ENCODE measurements around the gene ADRA2C.

ADRA2C gene

DNA sequence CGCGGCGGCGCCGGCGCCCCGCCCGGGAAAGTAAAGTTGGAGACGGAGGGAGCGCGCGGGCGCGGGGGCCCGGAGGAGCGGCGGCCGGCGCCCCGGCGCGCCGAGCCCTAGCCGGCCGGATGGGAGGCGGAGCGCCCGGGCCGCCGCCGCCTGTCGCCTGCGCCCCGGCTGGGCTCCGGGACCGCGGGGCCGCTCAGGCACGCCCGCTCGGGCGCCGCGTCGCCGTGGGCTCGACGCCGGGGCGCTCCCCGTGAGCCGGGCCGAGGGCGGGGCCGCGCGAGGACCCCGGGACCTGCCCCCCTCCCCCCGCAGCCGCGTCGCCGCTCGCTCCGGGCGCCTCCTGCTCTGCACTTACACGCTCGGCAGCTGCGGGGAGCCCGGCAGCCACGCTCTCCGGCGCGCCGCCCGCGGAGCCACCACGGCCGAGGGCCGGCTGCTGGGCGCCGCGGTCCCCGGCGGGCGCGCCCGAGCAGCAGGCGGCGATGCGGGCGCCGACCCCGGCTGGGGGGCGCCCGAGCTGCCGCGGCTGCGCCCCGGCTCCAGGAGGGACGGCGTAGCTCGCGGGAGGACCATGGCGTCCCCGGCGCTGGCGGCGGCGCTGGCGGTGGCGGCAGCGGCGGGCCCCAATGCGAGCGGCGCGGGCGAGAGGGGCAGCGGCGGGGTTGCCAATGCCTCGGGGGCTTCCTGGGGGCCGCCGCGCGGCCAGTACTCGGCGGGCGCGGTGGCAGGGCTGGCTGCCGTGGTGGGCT is at the start of gene ADRA2C:
ADRA2C (plus strand) TSS at position 350 of the 749 bp plus-strand sequence; CDS start at position 572, 222 bp downstream.
- no peak for DNase-seq

DNA sequence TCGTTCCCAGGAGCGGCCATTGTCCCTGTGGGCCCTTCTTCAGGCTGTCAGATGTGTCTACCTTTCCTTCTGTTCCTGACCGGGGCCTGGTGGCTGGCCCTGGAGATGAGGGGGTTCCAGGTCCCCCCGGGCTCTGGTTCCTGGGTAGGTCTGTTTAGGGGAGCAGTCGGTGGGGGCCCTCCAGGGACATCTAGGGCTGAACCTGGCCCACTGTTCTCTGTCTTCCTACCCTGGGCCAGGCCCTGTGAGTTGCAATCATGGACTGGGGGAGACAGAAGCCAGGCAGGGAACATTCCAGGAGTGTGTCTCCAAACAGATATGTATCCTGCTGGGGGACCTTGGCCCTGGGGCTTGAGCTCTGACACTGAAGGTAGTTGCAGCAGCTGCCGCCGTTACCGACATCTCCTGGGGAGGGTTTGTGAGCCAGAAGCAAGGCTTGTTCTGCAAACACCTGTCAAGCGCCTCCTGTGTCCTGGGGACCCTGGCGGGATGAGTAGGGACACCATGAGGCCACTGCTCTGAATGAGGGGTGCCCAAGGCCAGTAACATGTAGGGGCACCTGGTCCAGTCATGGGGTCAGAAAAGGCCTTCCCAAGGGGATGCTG is 49.5 kb upstream of the ADRA2C start:
- DNase-seq: no peak

DNA sequence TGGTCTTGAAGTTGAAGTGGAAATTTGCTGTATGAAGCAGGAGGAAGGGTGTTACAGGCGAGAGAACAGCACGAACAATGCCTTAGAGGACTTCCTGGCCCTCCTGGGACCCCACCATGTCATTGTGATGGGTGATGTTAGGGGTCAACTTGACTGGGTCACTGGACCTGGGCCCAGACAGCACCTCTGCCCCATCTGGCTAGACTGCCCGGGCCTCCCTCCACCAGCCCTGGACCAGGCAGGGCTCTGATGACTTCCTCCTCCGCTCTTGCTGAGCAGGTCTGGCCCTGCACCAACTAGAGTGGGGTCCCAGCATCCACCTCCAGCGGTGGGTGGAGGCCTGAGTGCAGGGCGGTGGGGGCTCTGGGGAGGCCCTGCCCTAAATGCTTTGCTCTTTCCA is 48.9 kb upstream of the ADRA2C start:
- DNase-seq: no peak

GRCh38 chr4:3718462-3718861 is 47.7 kb upstream of the ADRA2C start:
- DNase-seq: no peak

GRCh38 chr4:3719191-3719590 is 47.0 kb upstream of the ADRA2C start:
- no peak for DNase-seq

DNA sequence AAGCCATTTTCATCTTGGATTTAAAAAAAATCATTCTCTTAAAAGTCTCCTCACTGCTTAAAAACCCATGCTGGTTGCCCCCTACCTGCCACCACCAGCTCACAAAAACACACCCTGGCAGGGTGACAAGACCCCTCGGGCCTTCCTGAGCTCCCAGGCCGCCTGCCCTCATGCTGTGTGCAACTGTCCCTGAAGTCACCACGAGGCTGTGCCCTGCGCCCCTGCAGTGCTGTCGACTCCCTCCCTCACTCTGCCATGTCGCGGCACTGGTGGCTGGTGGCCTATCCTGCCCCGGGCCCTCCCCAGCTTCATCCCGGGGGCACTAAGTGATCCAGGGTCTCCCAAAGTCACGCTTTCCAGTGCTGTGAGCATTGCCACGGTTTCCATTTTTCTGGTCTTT is 46.3 kb upstream of the ADRA2C start:
- no peak for DNase-seq

GRCh38 chr4:3720466-3720865 is 45.7 kb upstream of the ADRA2C start:
- no peak for DNase-seq

DNA sequence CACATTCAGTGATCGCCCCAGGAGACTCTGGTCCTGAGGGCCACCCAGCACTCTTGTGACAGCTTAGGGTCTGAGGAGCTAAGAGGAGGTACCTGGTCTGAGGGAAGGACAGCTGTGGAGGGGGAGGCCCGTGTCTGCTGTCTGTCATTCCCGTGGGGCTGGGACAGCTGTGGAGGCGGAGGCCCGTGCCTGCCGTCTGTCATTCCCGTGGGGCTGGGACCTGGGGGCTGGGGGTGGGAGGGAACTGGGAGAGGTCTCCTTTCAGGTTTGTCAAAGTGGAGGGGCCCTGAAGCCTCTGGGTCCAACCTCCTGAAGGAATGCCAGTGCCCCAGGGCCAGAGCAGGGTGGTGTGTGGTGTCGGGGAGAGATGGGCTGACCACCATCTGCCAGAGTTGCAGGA is 45.0 kb upstream of the ADRA2C start:
- no peak for DNase-seq

DNA sequence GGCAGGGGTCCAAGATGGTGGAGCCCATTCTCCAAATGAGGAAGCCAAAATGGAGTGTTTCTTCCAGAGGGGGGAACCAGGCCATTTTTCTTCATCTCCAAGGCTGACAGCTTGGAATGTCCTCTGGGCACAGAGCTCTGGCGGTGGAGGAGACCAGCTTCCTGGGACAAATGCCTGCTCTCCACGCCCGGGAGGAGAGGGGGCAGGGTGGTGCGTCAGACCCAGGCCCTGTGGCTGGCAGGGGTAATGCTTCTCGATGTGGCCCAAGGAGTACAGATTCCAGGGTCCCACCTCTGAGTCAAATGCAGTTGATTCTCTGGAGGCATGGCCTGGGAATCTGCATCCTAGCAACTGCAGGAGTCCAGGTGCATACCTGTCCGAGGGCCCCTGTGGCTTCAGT is 44.6 kb upstream of the ADRA2C start:
- no peak for DNase-seq

GRCh38 chr4:3722446-3723231 is 43.5 kb upstream of the ADRA2C start:
- no peak for DNase-seq

- DNase-seq: no peak
These were observed 42.9 kb upstream of the ADRA2C start for GRCh38 chr4:3723232-3723642.

DNA sequence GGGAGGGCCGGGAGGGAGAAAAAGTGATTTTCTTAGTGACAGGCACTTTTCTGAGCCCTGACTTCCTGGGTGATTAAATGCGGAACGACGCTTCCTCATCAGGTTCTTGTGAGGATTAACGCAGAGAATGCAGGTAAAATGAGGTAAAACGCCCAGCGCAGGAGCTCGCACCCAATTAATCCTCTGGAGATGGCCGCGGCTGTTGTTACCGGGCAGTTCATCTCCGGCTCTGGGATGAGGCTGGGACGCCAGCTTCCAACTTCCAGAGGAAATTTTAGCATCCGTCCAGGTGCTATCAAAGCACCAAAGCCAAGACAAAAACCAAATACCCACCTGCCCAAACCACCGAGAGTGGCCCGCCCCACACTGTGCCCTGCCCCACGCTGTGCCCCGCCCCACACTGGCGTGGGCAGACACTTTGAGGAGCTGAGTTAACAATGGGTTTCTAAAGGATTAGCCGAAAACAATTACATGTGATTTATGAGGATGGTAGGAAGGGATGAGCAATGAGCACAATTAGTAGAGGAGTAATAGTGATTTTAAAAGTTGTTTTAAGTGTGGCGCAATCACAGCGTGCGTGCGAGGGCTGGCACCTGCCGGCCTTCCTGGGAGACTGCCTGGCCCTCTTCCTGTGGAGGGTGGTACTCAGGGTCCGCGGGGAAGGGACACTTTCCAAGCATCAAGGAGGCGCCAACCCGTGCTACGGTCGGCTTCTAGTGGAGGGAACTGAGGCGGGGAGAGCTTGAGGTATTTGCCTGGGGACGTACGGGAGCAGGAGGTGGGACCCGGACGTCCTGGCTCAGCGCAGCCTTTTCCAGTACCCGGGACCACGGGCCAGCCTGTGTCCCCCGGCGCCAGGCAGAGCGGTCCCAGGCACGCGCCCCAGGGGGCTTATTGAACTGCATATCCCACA is 41.6 kb upstream of the ADRA2C start:
- DNase-seq: no peak

GRCh38 chr4:3725936-3726870 is 40.0 kb upstream of the ADRA2C start:
- no peak for DNase-seq

DNA sequence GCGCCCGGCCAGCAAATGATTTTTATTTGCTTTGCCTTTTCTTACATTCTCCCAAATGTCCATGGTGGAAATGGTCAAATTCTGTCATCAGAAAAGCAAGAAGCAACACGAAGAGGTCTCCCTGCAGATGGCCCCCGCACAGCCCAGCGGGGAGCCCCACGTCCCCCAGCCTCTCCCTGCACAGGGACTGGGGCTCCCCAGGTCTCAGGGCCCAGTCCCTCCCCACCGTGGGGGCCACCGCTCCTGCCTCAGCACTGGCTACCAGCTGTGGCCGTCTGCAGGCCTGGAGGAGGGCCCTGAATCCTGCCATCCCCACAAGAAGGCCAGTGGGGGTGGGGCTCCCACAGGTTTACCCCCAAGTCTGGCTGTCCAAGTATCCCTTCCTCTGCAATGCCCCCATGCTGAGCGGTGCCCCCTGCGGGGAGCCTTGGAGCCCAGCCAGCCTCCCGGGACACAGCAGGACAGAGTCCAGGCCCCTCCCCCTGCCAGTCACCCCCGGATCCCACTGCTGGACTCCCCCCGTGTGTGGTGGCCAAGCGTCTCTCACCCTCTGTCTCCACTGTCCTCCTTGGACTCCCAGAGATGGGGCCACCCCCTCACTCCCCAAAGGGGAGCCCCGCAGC is 38.2 kb upstream of the ADRA2C start:
- no peak for DNase-seq

DNA sequence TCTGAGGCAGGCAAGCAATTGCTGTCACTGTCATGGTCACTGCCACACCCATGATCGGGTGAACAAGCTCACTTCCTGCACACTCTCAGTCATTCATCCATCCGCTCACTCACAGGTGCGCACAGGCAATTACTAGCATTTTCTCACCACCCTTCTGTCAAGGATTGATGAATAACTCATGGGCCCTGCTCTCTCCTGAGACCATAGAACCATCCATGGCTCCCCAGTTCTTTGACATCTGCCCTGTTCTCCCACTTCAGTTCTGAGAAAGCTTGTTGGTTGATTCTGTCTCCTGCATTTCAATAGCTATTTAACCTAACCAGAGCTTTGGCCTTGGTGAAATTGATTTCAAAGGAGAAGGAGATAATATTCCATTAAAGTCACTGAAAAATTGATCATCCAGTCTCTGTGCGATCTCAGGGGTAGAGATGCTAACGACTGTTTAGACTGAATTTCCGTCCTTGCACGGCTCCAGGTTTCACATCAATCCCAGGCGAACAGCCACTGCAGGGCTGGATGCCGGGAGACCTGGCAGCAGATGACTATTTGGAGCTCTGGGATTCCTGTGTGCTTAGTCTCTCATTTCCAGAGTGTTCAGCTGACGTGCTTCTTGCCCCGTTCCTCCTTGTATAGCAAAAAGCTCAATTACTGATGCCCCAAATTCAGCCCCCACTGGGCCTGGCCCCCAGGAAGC is 36.9 kb upstream of the ADRA2C start:
- DNase-seq: no peak

- no peak for DNase-seq
These were observed 36.3 kb upstream of the ADRA2C start for GRCh38 chr4:3729882-3730226.

GRCh38 chr4:3730422-3731190 is 35.6 kb upstream of the ADRA2C start:
- DNase-seq: no peak

- DNase-seq: no peak
These were observed 33.8 kb upstream of the ADRA2C start for GRCh38 chr4:3732076-3733028.

DNA sequence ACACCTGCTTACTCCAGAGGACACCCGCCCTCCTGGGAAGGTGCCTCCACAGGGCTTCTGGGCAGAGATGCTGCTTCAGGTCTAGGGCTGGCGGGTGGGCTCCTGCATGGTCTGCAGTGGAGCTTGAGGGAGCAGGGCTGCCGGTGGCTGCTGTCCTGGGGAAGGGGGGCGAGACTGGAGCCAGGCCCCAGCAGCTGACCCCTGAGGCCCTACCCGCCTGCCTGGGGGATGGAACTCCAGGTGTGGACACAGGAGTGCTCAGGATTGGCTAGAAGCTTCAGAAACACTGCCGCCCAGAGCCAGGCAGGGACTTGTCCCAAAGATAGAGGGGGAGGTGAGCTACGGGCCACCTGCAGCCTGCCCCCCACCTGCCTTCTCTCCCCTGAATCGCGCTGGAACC is 33.0 kb upstream of the ADRA2C start:
- no peak for DNase-seq
